Neural cell (in vitro differentiated cells): Measurements from ENCODE around the gene FAM217A. TPM values are rescaled to one million over a fixed set of nuclear protein-coding genes. Genes with fewer than 3 reads are reported as not detected.

ENCODE experiments used
- H2AFZ ChIP-seq: fragments of 200-600, 300-800 bp; sonication (generic), shearing (Covaris generic); 2 replicates; pipeline ENCODE4 v1.6.0; 2014; ENCODE audit warnings: low read depth, mild to moderate bottlenecking, antibody characterized with exemption, low read length, moderate library complexity
- H3F3A ChIP-seq: fragments of 200-600 bp; shearing (Covaris generic); 2 replicates; pipeline ENCODE4 v1.6.1; 2016; ENCODE audit warnings: mild to moderate bottlenecking, moderate library complexity, mixed read lengths, antibody characterized with exemption, low read length; ENCODE audit not compliant: insufficient read depth, poor library complexity, severe bottlenecking
- H3K27ac ChIP-seq: fragments of 200-600, 300-800 bp; sonication (generic), shearing (Covaris generic); 2 replicates; pipeline ENCODE4 v1.5.1; 2014; ENCODE audit warnings: mild to moderate bottlenecking, low read length, moderate library complexity
- H3K27me3 ChIP-seq: fragments of 300-800, 200-600 bp; sonication (generic), shearing (Covaris generic); 2 replicates; pipeline ENCODE4 v1.6.0; 2014; ENCODE audit warnings: mild to moderate bottlenecking, low read depth, low read length, moderate library complexity; ENCODE audit not compliant: insufficient read depth
- H3K36me3 ChIP-seq: fragments of 300-800, 200-600 bp; sonication (generic), shearing (Covaris generic); 2 replicates; pipeline ENCODE4 v1.5.1; 2014; ENCODE audit warnings: mild to moderate bottlenecking, antibody characterized with exemption, low read length, moderate library complexity; ENCODE audit not compliant: insufficient read depth
- H3K4me2 ChIP-seq: fragments of 300-800, 200-600 bp; sonication (generic), shearing (Covaris generic); 2 replicates; pipeline ENCODE4 v1.6.0; 2014; ENCODE audit warnings: mild to moderate bottlenecking, low read length
- H3K4me3 ChIP-seq: fragments of 300-800, 200-600 bp; sonication (generic), shearing (Covaris generic); 2 replicates; pipeline ENCODE4 v1.5.1; 2014; ENCODE audit warnings: mild to moderate bottlenecking, low read length, moderate library complexity
- H3K79me2 ChIP-seq: fragments of 200-600 bp; shearing (Covaris generic); replicated peaks from 2 replicates; pipeline ENCODE4 v1.6.0; 2014; ENCODE audit warnings: mild to moderate bottlenecking, low read length, moderate library complexity; ENCODE audit not compliant: insufficient read depth
- H3K9ac ChIP-seq: fragments of 300-800, 200-600 bp; sonication (generic), shearing (Covaris generic); 2 replicates; pipeline ENCODE4 v1.6.1; 2016; ENCODE audit warnings: mild to moderate bottlenecking, low read length, mixed read lengths
- H3K9me2 ChIP-seq: fragments of 200-600 bp; shearing (Covaris generic); 2 replicates; pipeline ENCODE4 v1.6.1; 2016; ENCODE audit warnings: mild to moderate bottlenecking, low read length, mixed read lengths; ENCODE audit not compliant: insufficient read depth
- H3K9me3 ChIP-seq: fragments of 200-600, 300-800 bp; sonication (generic), shearing (Covaris generic); 2 replicates; pipeline ENCODE4 v1.6.1; 2016; ENCODE audit warnings: mild to moderate bottlenecking, mixed run types, low read length, moderate library complexity, mixed read lengths
- H4K20me1 ChIP-seq: fragments of 200-600 bp; shearing (Covaris generic); 2 replicates; pipeline ENCODE4 v1.6.1; 2016; ENCODE audit warnings: mild to moderate bottlenecking, mixed run types; ENCODE audit not compliant: insufficient read depth
- CTCF ChIP-seq: fragments of 450-650 bp; IDR thresholded peaks from 2 replicates; pipeline ENCODE4 v1.5.1; 2014; ENCODE audit warnings: antibody characterized with exemption, mild to moderate bottlenecking, moderate library complexity; ENCODE audit not compliant: poor library complexity, severe bottlenecking
- EP300 ChIP-seq: fragments of 450-650 bp; conservative IDR thresholded peaks from 2 replicates; pipeline ENCODE4 v1.6.1; 2014; ENCODE audit warnings: antibody characterized with exemption, mild to moderate bottlenecking, moderate library complexity; ENCODE audit not compliant: poor library complexity, severe bottlenecking
- EZH2 ChIP-seq: fragments of 200-600, 300-800 bp; shearing (Covaris generic), sonication (generic); IDR thresholded peaks from 2 replicates; pipeline ENCODE4 v1.6.1; 2014; ENCODE audit warnings: antibody characterized with exemption, low read length, borderline replicate concordance, mild to moderate bottlenecking; ENCODE audit not compliant: insufficient read depth, poor library complexity, severe bottlenecking
- MXI1 ChIP-seq: fragments of 450-650 bp; conservative IDR thresholded peaks from 2 replicates; pipeline ENCODE4 v1.6.1; 2014; ENCODE audit warnings: antibody characterized with exemption, mild to moderate bottlenecking; ENCODE audit not compliant: poor library complexity, severe bottlenecking
- POLR2AphosphoS5 ChIP-seq: IDR thresholded peaks from 2 replicates; pipeline ENCODE4 v1.6.1; 2012
- RAD21 ChIP-seq: fragments of 450-650 bp; conservative IDR thresholded peaks from 2 replicates; pipeline ENCODE4 v1.6.1; 2014; ENCODE audit warnings: antibody characterized with exemption, mild to moderate bottlenecking, moderate library complexity
- REST ChIP-seq: IDR thresholded peaks from 2 replicates; pipeline ENCODE4 v1.6.1; 2012; ENCODE audit warnings: borderline replicate concordance
- SMC3 ChIP-seq: fragments of 450-650 bp; conservative IDR thresholded peaks from 2 replicates; pipeline ENCODE4 v1.6.1; 2014; ENCODE audit warnings: antibody characterized with exemption, mild to moderate bottlenecking, moderate library complexity; ENCODE audit not compliant: poor library complexity
- TAF1 ChIP-seq: IDR thresholded peaks from 2 replicates; pipeline ENCODE4 v1.6.1; 2012; ENCODE audit warnings: low read depth
- polyA plus RNA-seq: library from polyadenylated mRNA; depleted of rRNA; stranded (reverse); fragments of >200 nt; gene quantifications from 2 replicates; pipeline ENCODE4 v1.2.3, GENCODE V29; 2014

FAM217A gene
- polyA plus RNA-seq, 1 donor from 2014 or later = not detected

GRCh38 chr6:4108561-4109093 is 29.7 kb upstream of the FAM217A start:
- no peaks in the 10 kb centered on the region for H3K79me2 ChIP-seq
- H3K4me2 ChIP-seq = no peak overlapping the region
- no peak overlapping the region for H3K4me3 ChIP-seq
- peaks cover 2% of the 10 kb centered on the region for H3K9me3 ChIP-seq
- no peaks in the 10 kb centered on the region for H4K20me1 ChIP-seq
- no peaks in the 10 kb centered on the region for H3K27me3 ChIP-seq
- H3K27ac ChIP-seq = no peak overlapping the region
- no peak overlapping the region for H3K9ac ChIP-seq
- H3K36me3 ChIP-seq = no peaks in the 10 kb centered on the region
- H3K9me2 ChIP-seq = no peaks in the 10 kb centered on the region
- no peaks in the 10 kb centered on the region for H3F3A ChIP-seq
- no peak overlapping the region for H2AFZ ChIP-seq
- TF ChIP-seq POLR2AphosphoS5 (no peak), SMC3 (no peak), EZH2 (no peak), TAF1 (no peak), MXI1 (no peak), REST (no peak), CTCF (no peak)

- Histone ChIP-seq H4K20me1 (no peaks in the 10 kb centered on the region), H3K79me2 (no peaks in the 10 kb centered on the region), H3K9me3 (peaks cover 2% of the 10 kb centered on the region), H3K9me2 (no peaks in the 10 kb centered on the region), H3F3A (no peaks in the 10 kb centered on the region), H3K36me3 (no peaks in the 10 kb centered on the region), H3K27ac (no peak overlapping the region), H2AFZ (no peak overlapping the region), H3K9ac (no peak overlapping the region), H3K27me3 (no peaks in the 10 kb centered on the region), H3K4me2 (no peak overlapping the region), H3K4me3 (no peak overlapping the region)
- TF ChIP-seq MXI1 (no peak), EZH2 (no peak), TAF1 (no peak), CTCF (no peak), SMC3 (no peak), REST (no peak), EP300 (no peak), POLR2AphosphoS5 (no peak), RAD21 (no peak)
These were observed 28.9 kb upstream of the FAM217A start for GRCh38 chr6:4107873-4108272.
